HG03097 (cell line): Measurements from ENCODE around the gene CTNNBIP1.

Source experiments
- ATAC-seq: cut with Tn5 transposase; IDR thresholded peaks from one replicate; pipeline ENCODE4 v1.9.1; 2021; ENCODE audit not compliant: unreplicated experiment, low FRiP score

Gene CTNNBIP1

GRCh38 chr1:9881838-9882249 lies 28.2 kb downstream of the CTNNBIP1 start:
- no peak for ATAC-seq

GRCh38 chr1:9878404-9878803 lies 31.7 kb downstream of the CTNNBIP1 start:
- no peak for ATAC-seq

GRCh38 chr1:9877962-9878361 lies 32.1 kb downstream of the CTNNBIP1 start:
- ATAC-seq, result no peak

- no peak for ATAC-seq
Observed at GRCh38 chr1:9875636-9876000, 34.5 kb downstream of the CTNNBIP1 start.

- no peak for ATAC-seq
Observed at GRCh38 chr1:9874959-9875635, 35.0 kb downstream of the CTNNBIP1 start.

DNA sequence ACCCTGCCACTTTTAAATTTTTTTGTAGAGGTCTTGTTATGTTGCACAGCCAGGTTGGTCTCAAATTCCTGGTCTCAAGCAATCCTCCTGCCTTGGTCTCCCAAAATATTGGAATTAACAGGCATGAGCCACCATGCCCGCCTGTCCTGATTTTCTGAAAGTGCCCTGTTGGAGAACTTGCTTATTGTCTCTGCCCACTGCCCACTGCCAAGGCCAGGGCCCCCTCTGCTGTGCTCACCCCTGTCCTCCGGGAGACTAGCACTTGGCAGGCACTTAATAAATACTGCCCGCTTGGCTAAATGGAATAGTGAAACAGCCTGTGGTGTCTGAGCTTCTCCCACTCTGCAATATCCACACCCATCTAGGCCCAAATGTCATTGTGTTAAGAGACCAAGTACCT lies 35.7 kb downstream of the CTNNBIP1 start:
- ATAC-seq, result no peak

DNA sequence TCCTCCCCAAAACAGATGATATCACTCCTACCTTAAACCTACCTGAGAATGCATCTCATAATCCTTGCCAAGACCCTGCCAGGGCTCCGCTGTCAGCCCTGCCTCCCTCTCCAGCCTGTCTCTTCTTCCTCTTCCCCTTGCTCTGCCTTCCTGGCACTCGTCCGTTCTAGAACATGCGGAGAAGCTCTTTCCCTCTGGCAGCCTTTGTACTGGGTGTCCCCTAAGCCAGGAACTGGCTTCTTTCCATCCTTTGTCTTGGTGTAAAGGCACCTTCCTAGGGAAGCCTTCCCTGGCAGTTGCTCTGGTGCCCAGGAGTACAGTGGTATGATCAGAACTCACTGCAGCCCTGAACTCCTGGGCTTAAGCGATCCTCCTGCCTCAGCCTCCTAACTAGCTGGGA lies 36.1 kb downstream of the CTNNBIP1 start:
- no peak for ATAC-seq

DNA sequence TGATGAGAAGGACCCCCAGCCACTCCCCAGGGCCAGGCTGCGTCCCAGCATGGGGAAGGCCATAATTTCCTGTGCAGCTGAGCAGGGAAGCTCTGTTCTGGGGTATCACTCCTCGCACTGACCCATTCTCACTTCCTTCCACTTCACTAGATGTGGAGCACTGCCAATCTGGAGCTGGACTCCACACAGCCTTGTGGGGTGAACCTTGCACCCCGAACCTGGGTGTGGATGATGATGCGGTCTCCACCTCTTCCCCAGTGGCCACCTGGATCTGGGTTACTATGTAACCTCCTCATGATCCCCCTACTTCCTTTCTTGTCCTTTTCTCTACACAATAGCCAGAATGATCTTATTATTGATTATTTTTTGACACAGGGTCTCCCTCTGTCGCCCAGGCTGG lies 36.7 kb downstream of the CTNNBIP1 start:
- ATAC-seq, result no peak

GRCh38 chr1:9872430-9873165 lies 37.5 kb downstream of the CTNNBIP1 start:
- no peak for ATAC-seq

GRCh38 chr1:9871707-9872425 lies 38.2 kb downstream of the CTNNBIP1 start:
- ATAC-seq, result no peak

GRCh38 chr1:9871021-9871420 lies 39.0 kb downstream of the CTNNBIP1 start:
- no peak for ATAC-seq

- ATAC-seq, result no peak
Observed at GRCh38 chr1:9870572-9870971, 39.5 kb downstream of the CTNNBIP1 start.

DNA sequence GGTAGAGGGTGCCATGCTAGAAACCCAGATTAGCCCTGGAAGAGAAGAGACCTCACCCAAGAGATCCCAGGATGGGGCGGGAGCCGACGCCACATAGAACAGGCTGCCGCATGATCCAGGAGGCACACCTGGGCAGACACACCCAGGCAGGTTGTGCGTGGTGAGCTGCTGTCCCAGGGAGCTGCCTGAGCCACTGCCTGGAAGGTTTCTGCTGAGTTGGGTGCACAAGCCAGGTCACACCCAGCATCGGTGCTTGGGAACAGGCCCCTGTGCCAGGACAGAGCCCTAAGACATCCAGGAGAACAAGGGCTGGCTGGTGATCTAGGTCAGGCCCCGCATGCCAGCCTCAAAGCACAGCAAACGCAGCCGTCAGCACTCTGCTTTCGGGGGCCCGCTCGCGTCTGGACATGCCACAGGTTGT lies 40.2 kb downstream of the CTNNBIP1 start:
- no peak for ATAC-seq

DNA sequence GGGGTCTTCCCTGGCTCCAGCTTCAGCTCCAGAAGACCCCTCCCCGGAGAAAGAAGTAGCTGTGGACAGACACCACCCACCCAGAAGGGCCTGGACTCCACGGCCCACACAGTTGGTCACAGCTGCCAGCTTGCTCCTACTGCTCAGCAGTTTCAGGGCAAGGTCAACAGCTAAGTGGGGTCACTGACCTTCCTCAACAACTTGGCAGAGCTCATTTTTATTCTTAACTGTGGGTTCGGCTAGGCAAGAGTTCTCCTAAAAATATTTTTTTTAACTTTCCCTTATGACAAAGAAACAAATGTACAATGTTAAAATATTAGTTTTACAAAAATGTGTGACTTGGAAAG lies 41.9 kb downstream of the CTNNBIP1 start:
- no peak for ATAC-seq

DNA sequence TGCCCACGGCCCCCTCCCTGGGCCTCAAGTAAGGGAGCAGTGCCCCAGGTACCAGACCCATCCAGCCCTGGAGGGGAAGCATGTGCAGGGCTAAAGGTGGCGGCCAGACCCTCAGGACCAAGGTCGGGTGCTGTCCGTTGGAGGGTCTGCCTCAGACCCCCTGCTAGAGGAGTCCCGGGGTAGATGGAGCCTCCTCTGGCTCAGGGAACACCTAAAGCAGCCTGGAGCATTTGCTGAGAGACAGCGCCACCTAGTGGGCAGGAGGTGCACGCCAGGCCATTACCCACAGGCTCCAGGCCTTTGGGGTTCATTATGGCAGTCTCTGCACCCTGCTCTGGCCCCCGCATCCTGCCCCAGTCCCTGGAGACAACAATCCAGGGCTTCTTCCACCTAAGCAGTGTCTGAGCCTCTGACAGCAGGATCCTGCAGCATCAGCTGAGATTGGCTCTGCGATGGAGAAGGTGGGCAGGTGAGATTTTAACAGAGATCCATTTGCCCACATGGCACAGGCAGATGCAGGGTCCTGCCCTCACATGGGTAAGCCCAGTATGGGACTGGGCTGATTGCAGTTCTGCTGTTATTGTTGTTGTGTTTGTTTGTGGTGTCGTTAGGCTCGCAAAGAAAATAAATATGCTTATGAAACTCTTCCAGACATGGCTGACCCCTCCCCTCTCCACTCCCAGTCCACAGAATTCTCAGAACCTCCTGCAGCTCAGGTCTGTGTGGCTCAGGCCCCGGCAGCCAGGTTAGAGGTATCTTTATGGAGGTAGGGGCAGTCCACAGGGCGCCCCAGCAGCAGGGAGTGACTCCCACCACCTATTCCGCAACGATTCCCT lies 42.4 kb downstream of the CTNNBIP1 start:
- ATAC-seq, result no peak

DNA sequence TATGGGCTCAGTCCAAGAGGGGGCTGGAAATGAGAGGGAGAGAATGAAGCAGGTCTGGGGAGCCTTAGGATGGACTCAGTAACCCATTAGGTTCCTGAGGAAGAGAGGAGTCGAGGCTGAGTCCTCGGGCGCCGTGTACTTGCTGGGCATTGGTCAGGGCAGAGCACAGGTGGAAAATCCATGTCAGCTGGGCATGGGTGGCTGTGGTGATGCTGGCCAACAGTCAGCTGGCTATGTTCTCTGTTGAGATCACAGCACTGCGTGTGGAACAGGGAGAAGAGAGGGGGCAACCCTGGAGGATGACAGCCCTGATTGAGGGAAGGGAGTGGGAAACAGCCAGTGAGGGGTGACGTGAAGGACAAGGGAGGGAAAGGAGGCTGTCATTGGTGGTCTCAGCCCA lies 43.2 kb downstream of the CTNNBIP1 start:
- ATAC-seq, result no peak

- ATAC-seq, result no peak
Observed at GRCh38 chr1:9865724-9866123, 44.3 kb downstream of the CTNNBIP1 start.

GRCh38 chr1:9863371-9863770 lies 46.7 kb downstream of the CTNNBIP1 start:
- no peak for ATAC-seq

DNA sequence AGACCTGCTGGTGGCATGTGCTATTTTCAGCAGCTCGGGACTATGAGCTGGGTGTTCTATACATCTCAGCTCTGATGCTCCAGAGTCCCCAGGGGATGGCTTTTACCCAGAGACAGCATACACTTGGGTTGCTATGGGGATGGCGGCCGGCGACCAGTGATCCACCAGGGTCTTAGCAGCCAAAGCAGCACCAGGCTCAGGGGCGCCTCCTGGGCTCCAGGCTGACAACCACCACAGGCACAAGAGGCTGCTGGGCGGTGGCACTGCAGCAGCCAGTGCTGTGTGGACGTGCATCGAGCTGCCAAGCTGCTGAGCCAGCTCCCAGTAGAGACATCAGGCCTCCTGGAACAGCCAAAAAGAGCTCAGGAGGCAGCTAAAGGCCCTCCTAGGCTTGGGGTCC lies 48.7 kb downstream of the CTNNBIP1 start:
- ATAC-seq, result no peak

DNA sequence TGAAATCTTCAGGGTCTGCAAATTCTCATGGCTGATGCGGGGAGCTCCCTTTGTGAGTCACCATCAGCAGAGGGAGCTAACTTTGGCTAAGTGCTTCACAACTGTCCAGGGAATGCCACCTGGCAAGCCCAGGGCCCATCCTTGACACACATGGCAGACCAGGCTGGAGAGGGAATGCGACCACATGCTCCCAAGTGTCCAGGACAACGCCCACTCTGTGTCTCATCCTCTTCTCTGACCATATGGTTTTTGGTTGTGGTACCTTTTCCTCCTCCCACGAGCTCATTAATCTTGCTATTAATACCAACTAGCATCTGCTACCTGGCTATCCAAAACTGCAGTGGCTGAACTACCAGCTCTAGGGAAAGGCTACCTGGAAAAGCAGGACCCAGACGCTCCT lies 49.2 kb downstream of the CTNNBIP1 start:
- no peak for ATAC-seq
